H9 (cell line): ENCODE results near the gene ARHGAP15. TPM values are rescaled to one million over a fixed set of nuclear protein-coding genes. Genes with fewer than 3 reads are reported as not detected.

Experiments
- DNase-seq: peaks from one replicate; pipeline ENCODE4 v3.0.0-alpha.2; 2017
- H2AFZ ChIP-seq: one replicate; pipeline ENCODE4 v1.6.1; 2013; ENCODE audit warnings: mild to moderate bottlenecking, low read length, control low read depth, moderate library complexity
- H2AK5ac ChIP-seq: 2 replicates; pipeline ENCODE4 v1.6.1; 2013; ENCODE audit warnings: low read length, control low read depth, mixed read lengths; ENCODE audit not compliant: insufficient read length
- H2BK120ac ChIP-seq: one replicate; pipeline ENCODE4 v1.6.1; 2013; ENCODE audit warnings: low read depth, mild to moderate bottlenecking, low read length, control low read depth, inconsistent platforms; ENCODE audit not compliant: poor library complexity, severe bottlenecking
- H2BK12ac ChIP-seq: 2 replicates; pipeline ENCODE4 v1.6.1; 2013; ENCODE audit warnings: low read length, control low read depth, mixed read lengths, low read depth; ENCODE audit not compliant: insufficient read length
- H2BK15ac ChIP-seq: 2 replicates; pipeline ENCODE4 v1.6.1; 2013; ENCODE audit warnings: low read depth, low read length, control low read depth
- H2BK20ac ChIP-seq: one replicate; pipeline ENCODE4 v1.6.1; 2013; ENCODE audit warnings: low read depth, mild to moderate bottlenecking, low read length, control low read depth, inconsistent platforms; ENCODE audit not compliant: poor library complexity, severe bottlenecking
- H2BK5ac ChIP-seq: 2 replicates; pipeline ENCODE4 v1.6.1; 2013; ENCODE audit warnings: low read length, control low read depth, mixed read lengths; ENCODE audit not compliant: insufficient read length
- H3K14ac ChIP-seq: 2 replicates; pipeline ENCODE4 v1.6.1; 2013; ENCODE audit warnings: low read length, control low read depth; ENCODE audit not compliant: insufficient read depth
- H3K18ac ChIP-seq: 2 replicates; pipeline ENCODE4 v1.6.1; 2013; ENCODE audit warnings: low read depth, mild to moderate bottlenecking, mixed read lengths, low read length, control low read depth; ENCODE audit not compliant: insufficient read length
- H3K23ac ChIP-seq: 2 replicates; pipeline ENCODE4 v1.6.1; 2013; ENCODE audit warnings: low read length, control low read depth, mixed read lengths, low read depth; ENCODE audit not compliant: insufficient read length
- H3K23me2 ChIP-seq: 2 replicates; pipeline ENCODE4 v1.6.1; 2013; ENCODE audit warnings: low read depth, mild to moderate bottlenecking, mixed read lengths, low read length, control low read depth; ENCODE audit not compliant: insufficient read length, poor library complexity, severe bottlenecking
- H3K27ac ChIP-seq: 2 replicates; pipeline ENCODE4 v1.5.1; 2013; ENCODE audit warnings: low read length, control low read depth, mixed read lengths, low read depth; ENCODE audit not compliant: insufficient read length
- H3K27me3 ChIP-seq: 2 replicates; pipeline ENCODE4 v1.6.1; 2013; ENCODE audit warnings: low read length, control low read depth, inconsistent platforms; ENCODE audit not compliant: insufficient read depth
- H3K4ac ChIP-seq: 2 replicates; pipeline ENCODE4 v1.6.1; 2013; ENCODE audit warnings: low read depth, mild to moderate bottlenecking, control low read depth, inconsistent platforms, low read length, moderate library complexity
- H3K4me1 ChIP-seq: 2 replicates; pipeline ENCODE4 v1.6.1; 2013; ENCODE audit warnings: low read length, control low read depth, inconsistent platforms; ENCODE audit not compliant: insufficient read depth
- H3K4me2 ChIP-seq: 2 replicates; pipeline ENCODE4 v1.6.1; 2013; ENCODE audit warnings: low read length, control low read depth, mixed read lengths; ENCODE audit not compliant: insufficient read length, insufficient read depth
- H3K56ac ChIP-seq: 2 replicates; pipeline ENCODE4 v1.6.1; 2013; ENCODE audit warnings: low read depth, mild to moderate bottlenecking, mixed read lengths, low read length, control low read depth; ENCODE audit not compliant: insufficient read length
- H3K79me1 ChIP-seq: 2 replicates; pipeline ENCODE4 v1.6.1; 2013; ENCODE audit warnings: low read depth, mild to moderate bottlenecking, moderate library complexity, low read length, control low read depth, inconsistent platforms; ENCODE audit not compliant: insufficient read depth, poor library complexity, severe bottlenecking
- H3K79me2 ChIP-seq: 2 replicates; pipeline ENCODE4 v1.6.1; 2013; ENCODE audit warnings: low read length, control low read depth, inconsistent platforms; ENCODE audit not compliant: insufficient read depth
- H3K9ac ChIP-seq: 2 replicates; pipeline ENCODE4 v1.6.1; 2013; ENCODE audit warnings: low read length, control low read depth, mixed read lengths; ENCODE audit not compliant: insufficient read length; ENCODE audit errors: extremely low read depth
- H3K9me3 ChIP-seq: one replicate; pipeline ENCODE4 v1.6.1; 2013; ENCODE audit warnings: low read depth, low read length, inconsistent platforms; ENCODE audit not compliant: control insufficient read depth
- H3T11ph ChIP-seq: one replicate; pipeline ENCODE4 v1.6.1; 2013; ENCODE audit warnings: mild to moderate bottlenecking, low read length, control low read depth, inconsistent platforms
- H4K20me1 ChIP-seq: one replicate; pipeline ENCODE4 v1.6.1; 2013; ENCODE audit not compliant: control insufficient read depth, insufficient read length, insufficient read depth
- H4K5ac ChIP-seq: 2 replicates; pipeline ENCODE4 v1.6.1; 2013; ENCODE audit warnings: low read depth, mild to moderate bottlenecking, mixed read lengths, low read length, control low read depth; ENCODE audit not compliant: insufficient read length
- H4K8ac ChIP-seq: replicated peaks from 2 replicates; pipeline ENCODE4 v1.6.1; 2013; ENCODE audit warnings: low read length, control low read depth, mixed read lengths, low read depth; ENCODE audit not compliant: insufficient read length
- H4K91ac ChIP-seq: 2 replicates; pipeline ENCODE4 v1.6.1; 2013; ENCODE audit warnings: low read depth, mild to moderate bottlenecking, moderate library complexity, mixed read lengths, low read length, control low read depth; ENCODE audit not compliant: insufficient read length
- H3K27ac Mint-ChIP-seq, 3 experiments: 2 replicates in 2 of 3; 3 replicates in 1 of 3; pipeline ENCODE4 v1.8.0; 2020 to 2021; ENCODE audit warnings: mixed read lengths in 3 of 3, mild to moderate bottlenecking in 1 of 3, moderate library complexity in 1 of 3
- H3K27me3 Mint-ChIP-seq: 2 replicates; pipeline ENCODE4 v1.8.0; 2021; ENCODE audit warnings: low read depth, mild to moderate bottlenecking, moderate library complexity, mixed read lengths
- H3K36me3 Mint-ChIP-seq, 3 experiments: 2 replicates in 2 of 3; 3 replicates in 1 of 3; pipeline ENCODE4 v1.8.0; 2020 to 2021; ENCODE audit warnings: low read depth in 3 of 3, mixed read lengths in 3 of 3; ENCODE audit not compliant: insufficient read depth in 1 of 3
- H3K4me1 Mint-ChIP-seq, 2 experiments: 2 replicates each; pipeline ENCODE4 v1.8.0; 2020; ENCODE audit warnings: mixed read lengths in 2 of 2
- H3K4me3 Mint-ChIP-seq, 2 experiments: 2 replicates in 1 of 2; 3 replicates in 1 of 2; pipeline ENCODE4 v1.8.0; 2020 to 2021; ENCODE audit warnings: mild to moderate bottlenecking in 2 of 2, mixed read lengths in 2 of 2, moderate library complexity in 1 of 2
- H3K9me3 Mint-ChIP-seq, 2 experiments: 2 replicates in 1 of 2; 3 replicates in 1 of 2; pipeline ENCODE4 v1.8.0; 2020; ENCODE audit warnings: mild to moderate bottlenecking in 2 of 2, mixed read lengths in 2 of 2, moderate library complexity in 1 of 2
- CTCF ChIP-seq: fragments of 200-600 bp; sonication (generic); conservative IDR thresholded peaks from 3 replicates; pipeline ENCODE4 v1.8.0; 2021; ENCODE audit warnings: antibody characterized with exemption, mild to moderate bottlenecking
- WGBS: extraction: QIAGEN DNeasy Blood & Tissue Kit; methylation state at CpG from one replicate; pipeline ENCODE4 v1.1.7; 2013; ENCODE audit warnings: missing lambda C conversion rate, low lambda C conversion rate, mixed read lengths; ENCODE audit not compliant: insufficient read length; ENCODE audit errors: extremely low coverage; 5-methylcytosine and 5-hydroxymethylcytosine counted together
- total RNA-seq: library from RNA; stranded (reverse); gene quantifications from 2 replicates; pipeline ENCODE4 v1.2.1, GENCODE V29; 2021

ARHGAP15 gene
- total RNA-seq, 1 experiment from 2014 or later: not detected

DNA sequence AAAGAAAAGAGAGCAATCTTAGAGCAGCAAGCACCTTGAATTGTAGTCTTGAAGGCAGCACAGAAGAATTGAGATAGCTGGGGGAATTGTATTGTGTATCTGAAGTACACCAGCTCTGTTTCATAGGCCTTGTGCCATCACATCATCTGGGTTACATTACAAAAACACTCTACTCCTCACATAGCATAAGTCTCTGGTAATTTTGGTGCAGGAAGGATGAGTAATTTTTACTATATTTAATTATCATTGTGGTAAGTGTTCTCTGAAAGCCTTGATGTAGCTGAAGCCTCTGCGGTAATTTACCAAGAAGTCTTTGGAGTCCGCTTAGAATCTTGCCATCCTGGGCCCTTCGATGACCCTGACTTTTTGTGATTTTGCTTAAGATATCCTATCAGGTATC is 291.1 kb downstream of the ARHGAP15 start:
- H2BK12ac ChIP-seq: no peak overlapping the region
- H2AFZ ChIP-seq: no peak overlapping the region
- Mint-ChIP-seq H3K27me3 (no peaks in the 10 kb centered on the region), H3K4me3 (no peak overlapping the region), H3K9me3 (no peaks in the 10 kb centered on the region), H3K4me1 (0 out of 4 replicates have a peak, but pooled peaks cover 2 to 3% of the 10 kb centered on the region in 2 experiments), H3K27ac (no peak overlapping the region), H3K36me3 (no peaks in the 10 kb centered on the region)
- H3K56ac ChIP-seq: no peak overlapping the region
- H2BK20ac ChIP-seq: no peak overlapping the region
- no peak overlapping the region for H4K5ac ChIP-seq
- H3K23me2 ChIP-seq: no peaks in the 10 kb centered on the region
- WGBS: no CpG with 5 or more reads among the region's 3 CpGs
- no peak overlapping the region for H2AK5ac ChIP-seq
- H3K23ac ChIP-seq: no peak overlapping the region
- H4K91ac ChIP-seq: no peak overlapping the region
- no peaks in the 10 kb centered on the region for H3K79me1 ChIP-seq
- DNase-seq: no peak
- H2BK120ac ChIP-seq: no peak overlapping the region
- H4K8ac ChIP-seq: no peak overlapping the region
- H3K4me1 ChIP-seq: no peaks in the 10 kb centered on the region
- no peak overlapping the region for H2BK15ac ChIP-seq
- no peak overlapping the region for H3K18ac ChIP-seq
- no peaks in the 10 kb centered on the region for H4K20me1 ChIP-seq
- no peak overlapping the region for H3K14ac ChIP-seq
- no peak for TF ChIP-seq CTCF
- H3K4ac ChIP-seq: no peak overlapping the region
- no peak overlapping the region for H2BK5ac ChIP-seq
- H3K27ac ChIP-seq: no peak overlapping the region
- H3K9ac ChIP-seq: no peak overlapping the region
- H3K9me3 ChIP-seq: no peaks in the 10 kb centered on the region
- H3T11ph ChIP-seq: no peak overlapping the region
- H3K79me2 ChIP-seq: no peaks in the 10 kb centered on the region
- no peaks in the 10 kb centered on the region for H3K27me3 ChIP-seq
- H3K4me2 ChIP-seq: no peak overlapping the region
